ENCODE data around the gene OR56A5.

GRCh38 chr11:5937868-5938602 lies 30.3 kb downstream of the OR56A5 start:
- TF ChIP-seq POLR2A (IDR thresholded peaks at IDR 0.05; ENCODE audit: low read depth, low read length) (no peak), EZH2 (IDR thresholded peaks at IDR 0.05; ENCODE audit: borderline replicate concordance, low read depth, low read length, severe bottlenecking) (no peak), CTCF (IDR thresholded peaks at IDR 0.05; ENCODE audit: extremely low read depth in 1 of 2, insufficient read depth in 1 of 2, low read depth in 1 of 2, low read length in 2 of 2) (no peak), JUN (IDR thresholded peaks at IDR 0.05; ENCODE audit: borderline replicate concordance, insufficient read depth, insufficient read length, low read depth) (no peak), POLR2AphosphoS5 (IDR thresholded peaks at IDR 0.05; ENCODE audit: insufficient read depth, low read depth, low read length) (no peak), MYC (IDR thresholded peaks at IDR 0.05; ENCODE audit: low read depth, low read length) (no peak), MAX (IDR thresholded peaks at IDR 0.05; ENCODE audit: insufficient read depth, insufficient read length) (no peak)

All from endothelial cell of umbilical vein (primary cell).